Activated naive CD8-positive, alpha-beta T cell (primary cell): Measurements from ENCODE around the gene CLPSL2.
"Not testable (repeated sequence)": the region's sequence is repeated elsewhere in the genome, so short reads cannot be mapped to it uniquely, and the experiment has no call there.

Experiments used
- H3K27ac Mint-ChIP-seq: one replicate; pipeline ENCODE4 v1.8.0; 2021; ENCODE audit warnings: mixed read lengths
- H3K27me3 Mint-ChIP-seq: one replicate; pipeline ENCODE4 v1.8.0; 2021; ENCODE audit warnings: mixed read lengths
- H3K36me3 Mint-ChIP-seq: one replicate; pipeline ENCODE4 v1.8.0; 2021; ENCODE audit warnings: mixed read lengths
- H3K4me1 Mint-ChIP-seq: one replicate; pipeline ENCODE4 v1.8.0; 2021; ENCODE audit warnings: low read depth, mixed read lengths
- H3K4me3 Mint-ChIP-seq: one replicate; pipeline ENCODE4 v1.8.0; 2021; ENCODE audit warnings: mild to moderate bottlenecking, mixed read lengths
- H3K9me3 Mint-ChIP-seq: one replicate; pipeline ENCODE4 v1.8.0; 2021; ENCODE audit warnings: low read depth, mixed read lengths

The CLPSL2 gene

GRCh38 chr6:35776364-35777215, at the start of gene CLPSL2:
TSS of gene CLPSL2 (plus strand) at chr6:35776598. CDS start at chr6:35776619, 21 bp downstream.
- Mint-ChIP-seq H3K27ac (no peak within 1 kb of the TSS), H3K27me3 (peaks cover 18% of the 10 kb centered on the region), H3K9me3 (no peaks in the 10 kb centered on the region), H3K4me1 (peaks cover 7% of the 10 kb centered on the region), H3K4me3 (peak within 1 kb of the TSS; percentile 82), H3K36me3 (peaks cover 2% of the 10 kb centered on the region)

- peaks cover 74% of the 10 kb centered on the region for H3K4me1 Mint-ChIP-seq
These were observed 49.0 kb upstream of the CLPSL2 start for GRCh38 chr6:35727231-35727934.

GRCh38 chr6:35727935-35728682, 48.3 kb upstream of the CLPSL2 start:
- no peaks in the 10 kb centered on the region for H3K9me3 Mint-ChIP-seq
- peaks cover 80% of the 10 kb centered on the region for H3K4me1 Mint-ChIP-seq
- H3K36me3 Mint-ChIP-seq: no peaks in the 10 kb centered on the region
- H3K4me3 Mint-ChIP-seq: peak overlapping the region; percentile 84
- no peaks in the 10 kb centered on the region for H3K27me3 Mint-ChIP-seq
- peak overlapping the region; percentile 95 for H3K27ac Mint-ChIP-seq

More at GRCh38 chr6:35727231-35727934, 49.0 kb upstream of the CLPSL2 start:
- Mint-ChIP-seq H3K4me3 (peak overlapping the region; percentile 79), H3K27me3 (no peaks in the 10 kb centered on the region), H3K36me3 (no peaks in the 10 kb centered on the region), H3K27ac (peak overlapping the region; percentile 88), H3K9me3 (no peaks in the 10 kb centered on the region)

GRCh38 chr6:35728683-35729678, 47.4 kb upstream of the CLPSL2 start:
- Mint-ChIP-seq H3K4me3 (peak overlapping the region; percentile 84), H3K36me3 (no peaks in the 10 kb centered on the region), H3K9me3 (no peaks in the 10 kb centered on the region), H3K4me1 (peaks cover 82% of the 10 kb centered on the region), H3K27ac (peak overlapping the region; percentile 95), H3K27me3 (no peaks in the 10 kb centered on the region)

- Mint-ChIP-seq H3K9me3 (no peaks in the 10 kb centered on the region), H3K4me3 (peak overlapping the region; percentile 56), H3K4me1 (peaks cover 79% of the 10 kb centered on the region), H3K27ac (peak overlapping the region; percentile 95), H3K27me3 (no peaks in the 10 kb centered on the region), H3K36me3 (no peaks in the 10 kb centered on the region)
These were observed 46.7 kb upstream of the CLPSL2 start for GRCh38 chr6:35729722-35730121.

- Mint-ChIP-seq H3K27me3 (no peaks in the 10 kb centered on the region), H3K4me3 (peak overlapping the region; percentile 88), H3K27ac (peak overlapping the region; percentile 64), H3K36me3 (no peaks in the 10 kb centered on the region), H3K4me1 (peaks cover 77% of the 10 kb centered on the region), H3K9me3 (no peaks in the 10 kb centered on the region)
These were observed 45.5 kb upstream of the CLPSL2 start for GRCh38 chr6:35730745-35731413.

- H3K27ac Mint-ChIP-seq: peak overlapping the region; percentile 94
- H3K36me3 Mint-ChIP-seq: no peaks in the 10 kb centered on the region
- peaks cover 77% of the 10 kb centered on the region for H3K4me1 Mint-ChIP-seq
- H3K27me3 Mint-ChIP-seq: no peaks in the 10 kb centered on the region
- H3K9me3 Mint-ChIP-seq: no peaks in the 10 kb centered on the region
- H3K4me3 Mint-ChIP-seq: peak overlapping the region; percentile 88
These were observed 45.0 kb upstream of the CLPSL2 start for GRCh38 chr6:35731414-35731735.

- Mint-ChIP-seq H3K4me3 (peak overlapping the region; percentile 88), H3K27ac (peak overlapping the region; percentile 94), H3K36me3 (no peaks in the 10 kb centered on the region), H3K4me1 (peaks cover 74% of the 10 kb centered on the region), H3K9me3 (no peaks in the 10 kb centered on the region), H3K27me3 (no peaks in the 10 kb centered on the region)
These were observed 44.5 kb upstream of the CLPSL2 start for GRCh38 chr6:35731736-35732532.

GRCh38 chr6:35733633-35734032, 42.8 kb upstream of the CLPSL2 start:
- H3K4me3 Mint-ChIP-seq: no peak overlapping the region
- no peaks in the 10 kb centered on the region for H3K9me3 Mint-ChIP-seq
- no peaks in the 10 kb centered on the region for H3K27me3 Mint-ChIP-seq
- H3K27ac Mint-ChIP-seq: peak overlapping the region; percentile 22
- no peaks in the 10 kb centered on the region for H3K36me3 Mint-ChIP-seq
- peaks cover 70% of the 10 kb centered on the region for H3K4me1 Mint-ChIP-seq

- H3K27me3 Mint-ChIP-seq, H3K9me3 Mint-ChIP-seq, H3K36me3 Mint-ChIP-seq, H3K4me3 Mint-ChIP-seq: not testable (repeated sequence)
- H3K27ac Mint-ChIP-seq: peak overlapping the region; percentile 46
- H3K4me1 Mint-ChIP-seq: peaks cover 64% of the 10 kb centered on the region
These were observed 42.1 kb upstream of the CLPSL2 start for GRCh38 chr6:35734319-35734718.

- Mint-ChIP-seq H3K36me3 (no peaks in the 10 kb centered on the region), H3K4me1 (peaks cover 53% of the 10 kb centered on the region), H3K4me3 (no peak overlapping the region), H3K27ac (no peak overlapping the region), H3K9me3 (no peaks in the 10 kb centered on the region), H3K27me3 (no peaks in the 10 kb centered on the region)
These were observed 40.9 kb upstream of the CLPSL2 start for GRCh38 chr6:35735452-35735851.

- H3K27ac Mint-ChIP-seq: peak overlapping the region; percentile 70
- H3K27me3 Mint-ChIP-seq: no peaks in the 10 kb centered on the region
- H3K9me3 Mint-ChIP-seq: no peaks in the 10 kb centered on the region
- peaks cover 46% of the 10 kb centered on the region for H3K4me1 Mint-ChIP-seq
- no peak overlapping the region for H3K4me3 Mint-ChIP-seq
- no peaks in the 10 kb centered on the region for H3K36me3 Mint-ChIP-seq
These were observed 40.0 kb upstream of the CLPSL2 start for GRCh38 chr6:35736253-35736894.

GRCh38 chr6:35736982-35737412, 39.4 kb upstream of the CLPSL2 start, which contains the start of gene ARMC12:
TSS of gene ARMC12 (plus strand) at chr6:35737032. CDS start at chr6:35737109, 77 bp downstream.
- Mint-ChIP-seq H3K4me1 (peaks cover 46% of the 10 kb centered on the region), H3K9me3 (no peaks in the 10 kb centered on the region), H3K36me3 (no peaks in the 10 kb centered on the region), H3K27me3 (no peaks in the 10 kb centered on the region), H3K4me3 (no peak within 1 kb of the TSS), H3K27ac (peak within 1 kb of the TSS; percentile 84)
